Measurements from ENCODE around the gene FOXP1.

FOXP1 gene

DNA sequence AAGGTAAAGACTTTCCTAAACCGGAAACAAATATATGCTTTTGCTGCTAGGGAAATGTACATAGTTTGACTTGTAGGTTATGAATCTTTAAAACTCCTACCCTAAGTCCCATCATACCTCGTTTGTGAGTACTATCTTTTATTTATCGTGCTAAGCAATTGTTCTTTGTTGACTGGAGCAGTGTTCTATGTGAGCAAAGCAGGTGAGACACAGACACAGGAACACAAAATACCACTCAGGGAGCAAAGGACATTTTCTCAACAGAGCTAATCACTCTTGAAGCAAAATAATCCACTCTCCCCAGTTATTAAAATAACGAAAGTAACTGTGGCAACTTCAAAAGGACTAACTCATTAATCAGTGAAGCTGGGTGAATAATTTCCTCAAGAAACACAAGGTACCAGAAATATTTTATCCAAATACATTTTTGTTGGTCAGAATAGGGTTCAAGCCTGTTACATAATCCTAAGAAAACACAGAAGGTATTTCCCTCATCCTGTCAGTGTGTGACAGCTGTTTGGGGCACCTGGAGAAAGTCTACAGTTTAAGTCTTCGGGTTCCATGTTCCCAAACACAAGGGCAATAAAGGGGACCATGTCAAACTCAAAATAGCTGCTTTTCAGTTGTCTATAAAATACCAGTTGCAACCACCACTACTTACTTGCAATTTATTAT is 407.7 kb downstream of the FOXP1 start:
- Histone ChIP-seq H3K27me3 (replicated peaks) (no peaks in the 10 kb centered on the region), H3K4me3 (ENCODE audit: low read depth, low read length) (no peak overlapping the region), H3K27ac (no peak overlapping the region), H3K36me3 (replicated peaks) (no peaks in the 10 kb centered on the region)
- TF ChIP-seq, protein P1, sequence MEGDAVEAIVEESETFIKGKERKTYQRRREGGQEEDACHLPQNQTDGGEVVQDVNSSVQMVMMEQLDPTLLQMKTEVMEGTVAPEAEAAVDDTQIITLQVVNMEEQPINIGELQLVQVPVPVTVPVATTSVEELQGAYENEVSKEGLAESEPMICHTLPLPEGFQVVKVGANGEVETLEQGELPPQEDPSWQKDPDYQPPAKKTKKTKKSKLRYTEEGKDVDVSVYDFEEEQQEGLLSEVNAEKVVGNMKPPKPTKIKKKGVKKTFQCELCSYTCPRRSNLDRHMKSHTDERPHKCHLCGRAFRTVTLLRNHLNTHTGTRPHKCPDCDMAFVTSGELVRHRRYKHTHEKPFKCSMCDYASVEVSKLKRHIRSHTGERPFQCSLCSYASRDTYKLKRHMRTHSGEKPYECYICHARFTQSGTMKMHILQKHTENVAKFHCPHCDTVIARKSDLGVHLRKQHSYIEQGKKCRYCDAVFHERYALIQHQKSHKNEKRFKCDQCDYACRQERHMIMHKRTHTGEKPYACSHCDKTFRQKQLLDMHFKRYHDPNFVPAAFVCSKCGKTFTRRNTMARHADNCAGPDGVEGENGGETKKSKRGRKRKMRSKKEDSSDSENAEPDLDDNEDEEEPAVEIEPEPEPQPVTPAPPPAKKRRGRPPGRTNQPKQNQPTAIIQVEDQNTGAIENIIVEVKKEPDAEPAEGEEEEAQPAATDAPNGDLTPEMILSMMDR (IDR thresholded peaks at IDR 0.05; ENCODE audit: low read depth, low read length, missing control alignments) = no peak
- in situ Hi-C loops (cut with HindIII; ENCODE audit: low pct_ligation_motif_present, low sequenced_read_pairs) = no loop called here
- DNase-seq = no peak

DNA sequence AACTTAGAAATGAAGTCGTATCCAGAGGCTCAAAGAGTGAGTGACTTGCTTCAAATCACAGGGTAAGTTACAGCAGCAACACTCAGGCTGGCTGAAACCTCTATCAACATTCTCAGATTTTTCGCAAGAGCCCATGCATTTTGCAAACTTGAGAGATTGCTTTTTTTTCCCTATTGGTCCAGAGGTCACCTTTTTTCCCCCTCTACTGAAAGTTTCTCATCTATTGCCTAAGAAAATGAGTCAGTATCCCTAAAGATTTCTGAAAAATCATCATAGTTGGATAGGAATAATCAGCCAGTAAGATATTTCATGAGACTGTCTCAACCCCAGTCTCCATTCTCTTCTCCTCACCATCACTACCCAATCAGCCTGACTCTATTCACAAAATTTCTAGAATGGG is 410.6 kb downstream of the FOXP1 start:
- DNase-seq = peak; percentile 61
- no peak overlapping the region for H3K4me3 ChIP-seq (ENCODE audit: low read depth, low read length)
- TF ChIP-seq, protein P1 (IDR thresholded peaks at IDR 0.05; ENCODE audit: low read depth, low read length, missing control alignments) = no peak
- H3K36me3 ChIP-seq (replicated peaks) = no peaks in the 10 kb centered on the region
- peak overlapping the region; percentile 72 for H3K27ac ChIP-seq
- in situ Hi-C loops (cut with HindIII; ENCODE audit: low pct_ligation_motif_present, low sequenced_read_pairs) = no loop called here
- H3K27me3 ChIP-seq (replicated peaks) = no peaks in the 10 kb centered on the region

DNA sequence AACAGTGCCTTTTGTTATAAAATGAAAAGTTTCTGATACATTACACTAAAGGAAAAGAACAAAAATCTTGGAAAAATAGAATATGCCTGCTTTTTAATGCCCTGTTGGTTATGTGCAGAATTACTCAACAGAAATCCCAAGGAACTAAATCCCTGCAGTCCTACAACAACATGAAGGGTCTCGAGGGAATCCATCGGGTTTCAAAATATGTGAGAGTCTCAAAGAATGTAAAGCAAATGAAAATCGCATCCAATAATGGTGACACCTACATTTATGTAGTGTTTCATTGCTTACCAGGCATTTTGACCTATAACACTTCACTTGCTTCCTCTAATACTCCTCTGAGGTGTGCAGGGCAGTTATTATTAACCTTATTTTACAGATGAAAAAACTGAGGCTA is 411.3 kb downstream of the FOXP1 start:
- Histone ChIP-seq H3K27me3 (replicated peaks) (no peaks in the 10 kb centered on the region), H3K27ac (peak overlapping the region; percentile 72), H3K36me3 (replicated peaks) (no peaks in the 10 kb centered on the region), H3K4me3 (ENCODE audit: low read depth, low read length) (no peak overlapping the region)
- TF ChIP-seq, protein P1 (IDR thresholded peaks at IDR 0.05; ENCODE audit: low read depth, low read length, missing control alignments) = no peak
- in situ Hi-C loops (cut with HindIII; ENCODE audit: low pct_ligation_motif_present, low sequenced_read_pairs) = no loop called here
- DNase-seq = no peak

DNA sequence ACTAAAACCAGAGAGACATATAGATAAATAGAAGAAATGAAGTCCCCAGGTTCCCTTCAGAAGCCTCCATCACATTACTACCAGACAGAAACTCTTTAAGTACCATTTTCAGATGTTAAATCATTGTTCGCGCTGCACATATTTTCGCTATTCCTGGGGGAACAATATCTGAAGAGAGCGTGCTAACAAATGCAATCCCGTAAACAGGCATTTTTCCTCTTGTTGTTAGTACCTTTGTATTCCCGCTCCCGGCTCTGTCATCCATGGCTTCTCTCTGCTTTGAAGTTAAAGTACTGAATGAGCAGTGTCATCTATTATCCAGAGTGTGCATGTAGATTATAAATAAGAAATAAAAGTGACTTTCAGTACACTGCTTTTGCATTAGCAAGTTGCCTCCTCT is 412.3 kb downstream of the FOXP1 start:
- DNase-seq = no peak
- Histone ChIP-seq H3K27me3 (replicated peaks) (no peaks in the 10 kb centered on the region), H3K36me3 (replicated peaks) (no peaks in the 10 kb centered on the region), H3K4me3 (ENCODE audit: low read depth, low read length) (no peak overlapping the region), H3K27ac (no peak overlapping the region)
- TF ChIP-seq, protein P1 (IDR thresholded peaks at IDR 0.05; ENCODE audit: low read depth, low read length, missing control alignments) = no peak
- in situ Hi-C loops (cut with HindIII; ENCODE audit: low pct_ligation_motif_present, low sequenced_read_pairs) = no loop called here

GRCh38 chr3:71168880-71169411 is 414.6 kb downstream of the FOXP1 start:
- in situ Hi-C loops (cut with HindIII; ENCODE audit: low pct_ligation_motif_present, low sequenced_read_pairs) = no loop called here

More at GRCh38 chr3:71168880-71169411, 414.6 kb downstream of the FOXP1 start:
- Histone ChIP-seq H3K4me3 (ENCODE audit: low read depth, low read length) (no peak overlapping the region), H3K36me3 (replicated peaks) (no peaks in the 10 kb centered on the region), H3K27me3 (replicated peaks) (no peaks in the 10 kb centered on the region), H3K27ac (peak overlapping the region; percentile 80)
- TF ChIP-seq, protein P1 (IDR thresholded peaks at IDR 0.05; ENCODE audit: low read depth, low read length, missing control alignments) = no peak
- DNase-seq = no peak
